HEK293 (cell line): ENCODE measurements around the gene ARHGEF4.

Source experiments
- EGR2 ChIP-seq: fragments of 450-650 bp; formaldehyde crosslinking; IDR thresholded peaks from 2 replicates; pipeline ENCODE4 v1.5.1; 2016; ENCODE audit warnings: low read depth, missing biosample characterization, missing genetic modification characterization
- OSR2 ChIP-seq: fragments of 450-650 bp; formaldehyde crosslinking; IDR thresholded peaks from 2 replicates; pipeline ENCODE4 v1.5.1; 2016; ENCODE audit warnings: missing biosample characterization, missing genetic modification characterization
- PRDM2 ChIP-seq: fragments of 450-650 bp; formaldehyde crosslinking; IDR thresholded peaks from 2 replicates; pipeline ENCODE4 v1.5.1; 2016; ENCODE audit warnings: missing biosample characterization, missing genetic modification characterization, borderline replicate concordance
- PRDM4 ChIP-seq: fragments of 450-650 bp; formaldehyde crosslinking; IDR thresholded peaks from 2 replicates; pipeline ENCODE4 v1.5.1; 2017; ENCODE audit warnings: missing biosample characterization, missing genetic modification characterization
- ZBTB20 ChIP-seq: fragments of 450-650 bp; formaldehyde crosslinking; IDR thresholded peaks from 2 replicates; pipeline ENCODE4 v1.5.1; 2016; ENCODE audit warnings: missing biosample characterization, missing genetic modification characterization
- ZIC2 ChIP-seq: fragments of 450-650 bp; formaldehyde crosslinking; IDR thresholded peaks from 2 replicates; pipeline ENCODE4 v1.5.1; 2016; ENCODE audit warnings: missing biosample characterization, missing genetic modification characterization
- ZNF350 ChIP-seq: fragments of 450-650 bp; formaldehyde crosslinking; IDR thresholded peaks from 2 replicates; pipeline ENCODE4 v1.5.0; 2017; ENCODE audit warnings: missing biosample characterization, mild to moderate bottlenecking, missing genetic modification characterization
- ZNF521 ChIP-seq: fragments of 450-650 bp; formaldehyde crosslinking; IDR thresholded peaks from 2 replicates; pipeline ENCODE4 v1.5.1; 2017; ENCODE audit warnings: missing biosample characterization, mild to moderate bottlenecking, missing genetic modification characterization
- ZNF621 ChIP-seq: fragments of 450-650 bp; formaldehyde crosslinking; IDR thresholded peaks from 2 replicates; pipeline ENCODE4 v1.5.1; 2017; ENCODE audit warnings: missing biosample characterization, missing genetic modification characterization
- ZNF792 ChIP-seq: fragments of 450-650 bp; formaldehyde crosslinking; IDR thresholded peaks from 2 replicates; pipeline ENCODE4 v1.5.1; 2016; ENCODE audit warnings: missing biosample characterization, missing genetic modification characterization
- ZSCAN23 ChIP-seq: fragments of 450-650 bp; formaldehyde crosslinking; IDR thresholded peaks from 2 replicates; pipeline ENCODE4 v1.5.1; 2016; ENCODE audit warnings: missing biosample characterization, missing genetic modification characterization
- TF ChIP-seq, protein P1 (sequence below): fragments of 450-650 bp; IDR thresholded peaks from 2 replicates; pipeline ENCODE4 v1.5.1; 2018; ENCODE audit warnings: missing biosample characterization, mild to moderate bottlenecking, missing genetic modification characterization
- TF ChIP-seq, protein P2 (sequence below): fragments of 450-650 bp; formaldehyde crosslinking; IDR thresholded peaks from 2 replicates; pipeline ENCODE4 v1.5.1; 2016; ENCODE audit warnings: missing biosample characterization, missing genetic modification characterization
- TF ChIP-seq, protein P3 (sequence below): fragments of 450-650 bp; formaldehyde crosslinking; IDR thresholded peaks from 2 replicates; pipeline ENCODE4 v1.5.1; 2017; ENCODE audit warnings: missing biosample characterization, missing genetic modification characterization

The ARHGEF4 gene

DNA sequence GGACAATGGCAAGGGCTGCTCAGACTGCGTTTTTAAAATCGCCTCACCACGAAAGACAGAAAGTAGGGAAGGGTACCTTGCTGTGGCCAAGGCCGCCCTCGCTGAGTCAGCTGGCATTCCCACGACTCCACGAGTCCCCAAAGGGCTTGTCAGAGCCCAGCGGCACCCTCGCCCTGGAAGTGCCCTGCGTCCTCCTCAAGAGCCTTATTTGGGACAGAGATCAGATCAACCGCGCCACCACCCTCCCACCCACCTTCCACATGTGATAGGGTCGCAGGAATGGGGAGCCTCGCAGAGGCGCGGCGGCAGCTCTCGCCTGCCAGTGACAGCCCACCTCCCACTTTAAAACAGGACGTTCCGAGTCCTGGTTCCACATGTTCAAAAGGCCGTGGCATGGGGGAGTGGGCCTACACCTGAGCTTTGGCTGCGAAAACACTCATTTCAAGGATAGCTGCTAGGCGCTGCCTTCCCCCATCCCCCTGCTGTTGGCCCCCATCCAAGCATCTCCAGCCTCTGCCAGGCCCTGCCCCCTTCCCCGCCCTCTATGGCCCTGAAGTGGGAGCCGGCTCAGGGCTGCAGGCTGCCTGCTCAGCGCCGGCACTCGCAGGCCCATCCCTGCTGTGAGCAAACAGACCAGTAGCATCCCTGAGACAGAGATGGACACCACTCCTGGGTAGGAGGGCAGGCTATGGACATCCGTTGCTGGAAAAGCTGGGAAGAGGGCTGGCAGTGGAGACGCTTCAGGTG, 38.1 kb upstream of the ARHGEF4 start (continued):
- TF ChIP-seq PRDM2 (tag by site-specific recombination) (no peak), ZNF792 (tag by site-specific recombination) (no peak), ZNF521 (tag by site-specific recombination) (no peak), OSR2 (tag by site-specific recombination) (0 out of 2 replicates have a peak, but pooled peaks have one; percentile 30), ZBTB20 (tag by site-specific recombination) (no peak), PRDM4 (tag by site-specific recombination) (no peak), ZNF621 (tag by site-specific recombination) (no peak), ZSCAN23 (tag by site-specific recombination) (no peak), EGR2 (tag by site-specific recombination) (no peak), ZNF350 (no peak), ZIC2 (tag by site-specific recombination) (peak; percentile 26; the same call in 1 of the 2 replicates)
- TF ChIP-seq, protein P1, sequence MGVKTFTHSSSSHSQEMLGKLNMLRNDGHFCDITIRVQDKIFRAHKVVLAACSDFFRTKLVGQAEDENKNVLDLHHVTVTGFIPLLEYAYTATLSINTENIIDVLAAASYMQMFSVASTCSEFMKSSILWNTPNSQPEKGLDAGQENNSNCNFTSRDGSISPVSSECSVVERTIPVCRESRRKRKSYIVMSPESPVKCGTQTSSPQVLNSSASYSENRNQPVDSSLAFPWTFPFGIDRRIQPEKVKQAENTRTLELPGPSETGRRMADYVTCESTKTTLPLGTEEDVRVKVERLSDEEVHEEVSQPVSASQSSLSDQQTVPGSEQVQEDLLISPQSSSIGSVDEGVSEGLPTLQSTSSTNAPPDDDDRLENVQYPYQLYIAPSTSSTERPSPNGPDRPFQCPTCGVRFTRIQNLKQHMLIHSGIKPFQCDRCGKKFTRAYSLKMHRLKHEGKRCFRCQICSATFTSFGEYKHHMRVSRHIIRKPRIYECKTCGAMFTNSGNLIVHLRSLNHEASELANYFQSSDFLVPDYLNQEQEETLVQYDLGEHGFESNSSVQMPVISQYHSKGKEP (tag by site-specific recombination), result no peak
- TF ChIP-seq, protein P2, sequence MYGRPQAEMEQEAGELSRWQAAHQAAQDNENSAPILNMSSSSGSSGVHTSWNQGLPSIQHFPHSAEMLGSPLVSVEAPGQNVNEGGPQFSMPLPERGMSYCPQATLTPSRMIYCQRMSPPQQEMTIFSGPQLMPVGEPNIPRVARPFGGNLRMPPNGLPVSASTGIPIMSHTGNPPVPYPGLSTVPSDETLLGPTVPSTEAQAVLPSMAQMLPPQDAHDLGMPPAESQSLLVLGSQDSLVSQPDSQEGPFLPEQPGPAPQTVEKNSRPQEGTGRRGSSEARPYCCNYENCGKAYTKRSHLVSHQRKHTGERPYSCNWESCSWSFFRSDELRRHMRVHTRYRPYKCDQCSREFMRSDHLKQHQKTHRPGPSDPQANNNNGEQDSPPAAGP (tag by site-specific recombination), result 0 out of 2 replicates have a peak, but pooled peaks have one; percentile 21
- TF ChIP-seq, protein P3, sequence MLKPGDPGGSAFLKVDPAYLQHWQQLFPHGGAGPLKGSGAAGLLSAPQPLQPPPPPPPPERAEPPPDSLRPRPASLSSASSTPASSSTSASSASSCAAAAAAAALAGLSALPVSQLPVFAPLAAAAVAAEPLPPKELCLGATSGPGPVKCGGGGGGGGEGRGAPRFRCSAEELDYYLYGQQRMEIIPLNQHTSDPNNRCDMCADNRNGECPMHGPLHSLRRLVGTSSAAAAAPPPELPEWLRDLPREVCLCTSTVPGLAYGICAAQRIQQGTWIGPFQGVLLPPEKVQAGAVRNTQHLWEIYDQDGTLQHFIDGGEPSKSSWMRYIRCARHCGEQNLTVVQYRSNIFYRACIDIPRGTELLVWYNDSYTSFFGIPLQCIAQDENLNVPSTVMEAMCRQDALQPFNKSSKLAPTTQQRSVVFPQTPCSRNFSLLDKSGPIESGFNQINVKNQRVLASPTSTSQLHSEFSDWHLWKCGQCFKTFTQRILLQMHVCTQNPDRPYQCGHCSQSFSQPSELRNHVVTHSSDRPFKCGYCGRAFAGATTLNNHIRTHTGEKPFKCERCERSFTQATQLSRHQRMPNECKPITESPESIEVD (tag by site-specific recombination), result no peak
